Measurements from ENCODE around the gene RERE. TPM values are rescaled to one million over a fixed set of nuclear protein-coding genes. Genes with fewer than 3 reads are reported as not detected.
"Not testable (repeated sequence)": the region's sequence is repeated elsewhere in the genome, so short reads cannot be mapped to it uniquely, and the experiment has no call there.

RERE gene
- total RNA-seq, 1 experiment from 2014 or later: 40.6 TPM

- TF ChIP-seq ZBTB33 (IDR thresholded peaks at IDR 0.05; ENCODE audit: extremely low read depth, insufficient replicate concordance, low read length) (no peak), SRF (IDR thresholded peaks at IDR 0.05; ENCODE audit: low read depth) (no peak), REST (IDR thresholded peaks at IDR 0.05; ENCODE audit: low read depth) (no peak)
These were observed 435.4 kb downstream of the RERE start (continued) for GRCh38 chr1:8382051-8382505.

GRCh38 chr1:8381618-8382017 lies 435.8 kb downstream of the RERE start:
- H3K9me2 ChIP-seq (ENCODE audit: insufficient read depth): no peaks in the 10 kb centered on the region

GRCh38 chr1:8380310-8380709 lies 437.1 kb downstream of the RERE start:
- DNase-seq (ENCODE audit: low read depth, low spot score); H3K4me2 ChIP-seq (ENCODE audit: low read length); H4K20me1 ChIP-seq (ENCODE audit: insufficient read depth); H3K4me3 ChIP-seq (replicated peaks in 1 of 2; ENCODE audit: low read depth in 1 of 2, low read length in 2 of 2); RAD21 ChIA-PET (ENCODE audit: low non-redundant PET in 1 of 2, low total read pairs in 2 of 2, uncharacterized antibody in 2 of 2, unreplicated experiment in 2 of 2); H3K9me3 ChIP-seq (ENCODE audit: control insufficient read depth in 1 of 2, insufficient read depth in 1 of 2, low read depth in 1 of 2, low read length in 2 of 2); BruUV-seq (replicated peaks); H2AFZ ChIP-seq (ENCODE audit: low read depth, low read length, poor library complexity, severe bottlenecking); H3K9ac ChIP-seq (ENCODE audit: low read length); H3K4me1 ChIP-seq (ENCODE audit: control insufficient read depth in 1 of 2, insufficient read depth in 2 of 2, low read length in 2 of 2); H3K27ac ChIP-seq (ENCODE audit: low read depth, low read length); intact Hi-C loops (cut with micrococcal nuclease); H3K9me2 ChIP-seq (ENCODE audit: insufficient read depth); H3K79me2 ChIP-seq (ENCODE audit: insufficient read depth, low read length); H3K27me3 ChIP-seq (ENCODE audit: insufficient read depth, low read length); H3K36me3 ChIP-seq (ENCODE audit: control insufficient read depth in 1 of 2, insufficient read depth in 2 of 2, low read length in 2 of 2); POLR2A ChIA-PET; ATAC-seq: not testable (repeated sequence)
- CTCF ChIA-PET: interaction anchor here (0.6 kb wide), 1 partner anchor 224 kb away, joined by 4 read pairs; no protein-coding TSS in a partner anchor

More at GRCh38 chr1:8381618-8382017, 435.8 kb downstream of the RERE start:
- Histone ChIP-seq H3K36me3 (ENCODE audit: control insufficient read depth in 1 of 2, insufficient read depth in 2 of 2, low read length in 2 of 2) (no peaks in the 10 kb centered on the region), H3K79me2 (ENCODE audit: insufficient read depth, low read length) (no peaks in the 10 kb centered on the region; the same call in 1 of the 2 replicates), H3K9me3 (ENCODE audit: control insufficient read depth in 1 of 2, insufficient read depth in 1 of 2, low read depth in 1 of 2, low read length in 2 of 2) (no peaks in the 10 kb centered on the region), H3K4me3 (replicated peaks in 1 of 2; ENCODE audit: low read depth in 1 of 2, low read length in 2 of 2) (no peak overlapping the region), H2AFZ (ENCODE audit: low read depth, low read length, poor library complexity, severe bottlenecking) (no peak overlapping the region), H4K20me1 (ENCODE audit: insufficient read depth) (no peaks in the 10 kb centered on the region), H3K9ac (ENCODE audit: low read length) (no peak overlapping the region), H3K4me1 (ENCODE audit: control insufficient read depth in 1 of 2, insufficient read depth in 2 of 2, low read length in 2 of 2) (no peaks in the 10 kb centered on the region), H3K27me3 (ENCODE audit: insufficient read depth, low read length) (no peaks in the 10 kb centered on the region), H3K4me2 (ENCODE audit: low read length) (no peak overlapping the region), H3K27ac (ENCODE audit: low read depth, low read length) (no peak overlapping the region)
- no peak for TF ChIP-seq EZH2phosphoT487 (IDR thresholded peaks at IDR 0.05; ENCODE audit: borderline replicate concordance)
- TF ChIP-seq SP1 (IDR thresholded peaks at IDR 0.05; ENCODE audit: low read depth): no peak
- TF ChIP-seq ZBTB33 (IDR thresholded peaks at IDR 0.05; ENCODE audit: extremely low read depth, insufficient replicate concordance, low read length): no peak
- no peak for TF ChIP-seq FOSL1 (IDR thresholded peaks at IDR 0.05; ENCODE audit: low read depth)
- no peak for TF ChIP-seq SIN3A (IDR thresholded peaks at IDR 0.05; ENCODE audit: low read depth)
- no peak for TF ChIP-seq CEBPB (IDR thresholded peaks at IDR 0.05; ENCODE audit: low read depth)
- TF ChIP-seq JUND (IDR thresholded peaks at IDR 0.05): no peak
- no peak for TF ChIP-seq ZNF274 (IDR thresholded peaks at IDR 0.05; ENCODE audit: low read depth, low read length)
- RAD21 ChIA-PET (ENCODE audit: low non-redundant PET in 1 of 2, low total read pairs in 2 of 2, uncharacterized antibody in 2 of 2, unreplicated experiment in 2 of 2): no interaction called here
- CTCF ChIA-PET: no interaction called here
- intact Hi-C loops (cut with micrococcal nuclease): no loop called here
- POLR2A ChIA-PET: interaction anchor here (0.6 kb wide), 1 partner anchor 35 kb away, joined by 5 read pairs; no protein-coding TSS in a partner anchor
- DNase-seq (ENCODE audit: low read depth, low spot score) (no peak), ATAC-seq (no peak)
- no TSS peak for BruUV-seq (replicated peaks)
